H1 (cell line): ENCODE measurements around the gene NR2F2. TPM values are rescaled to one million over a fixed set of nuclear protein-coding genes. Genes with fewer than 3 reads are reported as not detected.

Experiments used
- CTCF ChIA-PET: fragments of 300-600 bp; sonication (Branson Sonifier 250); formaldehyde crosslinking; loops from one replicate; lab custom pipeline; 2021; ENCODE audit not compliant: partially characterized antibody; lab: Charles Lee
- POLR2A ChIA-PET: fragments of 300-600 bp; sonication (Branson Sonifier 250); formaldehyde crosslinking; loops from one replicate; lab custom pipeline; 2021; ENCODE audit warnings: inconsistent platforms; ENCODE audit not compliant: partially characterized antibody; lab: Charles Lee
- DNase-seq, 2 experiments: peaks; one replicate each; pipeline versions ENCODE4 v3.0.0 to v3.0.0-alpha.2; 2010 to 2022; ENCODE audit warnings: low spot score in 2 of 2, low read depth in 1 of 2, mixed read lengths in 1 of 2
- FAIRE-seq: peaks from 2 replicates; lab custom pipeline; 2011; peaks lifted over from hg19 to GRCh38; lab: Jason Lieb, UNC
- H2AFZ ChIP-seq: 2 replicates; pipeline ENCODE4 v1.8.1; 2012; ENCODE audit warnings: low read length, inconsistent platforms
- H2AK5ac ChIP-seq: 2 replicates; pipeline ENCODE4 v1.6.1; 2013; ENCODE audit warnings: low read depth, low read length
- H2BK120ac ChIP-seq: replicated peaks from 2 replicates; pipeline ENCODE3; 2013; ENCODE audit warnings: low read depth, low read length, inconsistent platforms
- H2BK12ac ChIP-seq: 2 replicates; pipeline ENCODE4 v1.6.1; 2013; ENCODE audit warnings: low read depth, low read length
- H2BK15ac ChIP-seq: 2 replicates; pipeline ENCODE4 v1.6.1; 2013; ENCODE audit warnings: low read length
- H2BK20ac ChIP-seq: 2 replicates; pipeline ENCODE4 v1.6.1; 2013; ENCODE audit warnings: low read length
- H2BK5ac ChIP-seq: 2 replicates; pipeline ENCODE4 v1.6.1; 2013; ENCODE audit warnings: low read depth, low read length
- H3K14ac ChIP-seq: 2 replicates; pipeline ENCODE4 v1.6.1; 2013; ENCODE audit warnings: inconsistent platforms; ENCODE audit not compliant: insufficient read length
- H3K18ac ChIP-seq: 2 replicates; pipeline ENCODE4 v1.6.1; 2013; ENCODE audit warnings: low read length; ENCODE audit errors: extremely low read depth
- H3K23ac ChIP-seq: 2 replicates; pipeline ENCODE4 v1.6.1; 2013; ENCODE audit warnings: inconsistent platforms; ENCODE audit not compliant: insufficient read length
- H3K23me2 ChIP-seq: 2 replicates; pipeline ENCODE4 v1.6.1; 2013; ENCODE audit warnings: low read depth, low read length
- H3K27ac ChIP-seq: 2 replicates; pipeline ENCODE4 v1.6.1; 2011; ENCODE audit warnings: low read depth, low read length, inconsistent platforms
- H3K27me3 ChIP-seq, 4 experiments: replicated peaks in 1 of 4; 1 replicate in 1 of 4; 2 replicates in 3 of 4; pipeline versions ENCODE4 v1.6.1 to v1.8.1; 2011 to 2013; ENCODE audit warnings: low read length in 3 of 4, mild to moderate bottlenecking in 3 of 4, inconsistent platforms in 2 of 4, mixed read lengths in 2 of 4, moderate library complexity in 1 of 4; ENCODE audit not compliant: control insufficient read depth in 3 of 4, insufficient read depth in 3 of 4; ENCODE audit errors: extremely low read depth in 1 of 4
- H3K36me3 ChIP-seq, 4 experiments: 2 replicates each; pipeline versions ENCODE4 v1.6.1 to v1.8.1; 2011 to 2013; ENCODE audit warnings: mild to moderate bottlenecking in 4 of 4, low read length in 3 of 4, moderate library complexity in 2 of 4, control low read depth in 1 of 4, inconsistent platforms in 1 of 4; ENCODE audit not compliant: insufficient read depth in 4 of 4, control insufficient read depth in 2 of 4
- H3K4ac ChIP-seq: replicated peaks from 2 replicates; pipeline ENCODE3; 2013; ENCODE audit warnings: low read length, low read depth, mixed read lengths, inconsistent platforms; ENCODE audit not compliant: insufficient read length
- H3K4me1 ChIP-seq, 4 experiments: replicated peaks in 1 of 4; 1 replicate in 1 of 4; 2 replicates in 3 of 4; pipeline versions ENCODE4 v1.6.1 to v1.8.1; 2011 to 2013; ENCODE audit warnings: low read length in 3 of 4, inconsistent platforms in 2 of 4, mixed read lengths in 1 of 4; ENCODE audit not compliant: insufficient read depth in 4 of 4, control insufficient read depth in 3 of 4
- H3K4me2 ChIP-seq, 2 experiments: 2 replicates each; pipeline versions ENCODE4 v1.6.1 to v1.8.1; 2011 to 2013; ENCODE audit warnings: low read depth in 2 of 2, low read length in 2 of 2, control low read depth in 1 of 2, inconsistent platforms in 1 of 2, mild to moderate bottlenecking in 1 of 2; ENCODE audit not compliant: insufficient read depth in 1 of 2
- H3K4me3 ChIP-seq, 4 experiments: fragments of 200-600, 300-600 bp in 1 of 4; sonication (generic), shearing (Covaris generic), sonication (Bioruptor Twin) in 1 of 4; 2 replicates each; pipeline versions ENCODE4 v1.5.1 to v1.8.1; 2011 to 2016; ENCODE audit warnings: low read length in 4 of 4, low read depth in 3 of 4, control low read depth in 2 of 4, inconsistent platforms in 2 of 4, mild to moderate bottlenecking in 2 of 4, mixed read lengths in 1 of 4, moderate library complexity in 1 of 4; ENCODE audit not compliant: insufficient read depth in 2 of 4; ENCODE audit errors: extremely low read depth in 1 of 4
- H3K56ac ChIP-seq: replicated peaks from 2 replicates; pipeline ENCODE3; 2013; ENCODE audit warnings: low read depth, mild to moderate bottlenecking, mixed read lengths, low read length, inconsistent platforms; ENCODE audit not compliant: insufficient read length
- H3K79me1 ChIP-seq: 2 replicates; pipeline ENCODE4 v1.6.1; 2013; ENCODE audit warnings: low read depth, low read length, control low read depth
- H3K79me2 ChIP-seq, 2 experiments: 2 replicates each; pipeline versions ENCODE4 v1.6.1 to v1.8.1; 2012 to 2013; ENCODE audit warnings: low read length in 2 of 2, mild to moderate bottlenecking in 2 of 2, inconsistent platforms in 1 of 2; ENCODE audit not compliant: insufficient read depth in 2 of 2, control insufficient read depth in 1 of 2
- H3K9ac ChIP-seq, 4 experiments: replicated peaks in 1 of 4; 1 replicate in 1 of 4; 2 replicates in 3 of 4; pipeline versions ENCODE4 v1.6.1 to v1.8.1; 2011 to 2013; ENCODE audit warnings: low read depth in 3 of 4, low read length in 3 of 4, control low read depth in 2 of 4, mild to moderate bottlenecking in 2 of 4, moderate library complexity in 2 of 4, inconsistent platforms in 1 of 4; ENCODE audit errors: extremely low read depth in 1 of 4
- H3K9me3 ChIP-seq, 2 experiments: 2 replicates each; pipeline versions ENCODE4 v1.6.1 to v1.8.1; 2012 to 2013; ENCODE audit warnings: mild to moderate bottlenecking in 2 of 2, moderate library complexity in 2 of 2, control low read depth in 1 of 2, inconsistent platforms in 1 of 2, low read depth in 1 of 2, low read length in 1 of 2, mixed read lengths in 1 of 2; ENCODE audit not compliant: insufficient read depth in 2 of 2
- H4K20me1 ChIP-seq, 2 experiments: replicated peaks in 1 of 2; 2 replicates each; pipeline versions ENCODE3 to v1.8.1; 2011 to 2013; ENCODE audit warnings: inconsistent platforms in 2 of 2, low read length in 2 of 2, mild to moderate bottlenecking in 1 of 2; ENCODE audit not compliant: insufficient read depth in 2 of 2, control insufficient read depth in 1 of 2
- H4K5ac ChIP-seq: 2 replicates; pipeline ENCODE4 v1.6.1; 2013; ENCODE audit warnings: low read length, low read depth, mixed read lengths, inconsistent platforms; ENCODE audit not compliant: insufficient read length
- H4K8ac ChIP-seq: 2 replicates; pipeline ENCODE4 v1.8.0; 2013; ENCODE audit warnings: mild to moderate bottlenecking, moderate library complexity, low read length, inconsistent platforms; ENCODE audit not compliant: insufficient read depth; ENCODE audit errors: extremely low read depth
- H4K91ac ChIP-seq: replicated peaks from 2 replicates; pipeline ENCODE3; 2013; ENCODE audit warnings: low read length, mixed read lengths, inconsistent platforms; ENCODE audit not compliant: insufficient read length
- BACH1 ChIP-seq: IDR thresholded peaks from 2 replicates; pipeline ENCODE4 v1.6.1; 2012; ENCODE audit warnings: low read length, improper control_type of control experiment
- BRCA1 ChIP-seq: IDR thresholded peaks from 2 replicates; pipeline ENCODE4 v1.6.1; 2012; ENCODE audit warnings: low read depth, low read length, improper control_type of control experiment
- CHD2 ChIP-seq: IDR thresholded peaks from 2 replicates; pipeline ENCODE4 v1.6.1; 2012; ENCODE audit warnings: low read length, improper control_type of control experiment
- CTBP2 ChIP-seq: IDR thresholded peaks from 2 replicates; pipeline ENCODE4 v1.7.0; 2011; ENCODE audit warnings: borderline replicate concordance, mild to moderate bottlenecking, moderate library complexity, mixed read lengths, low read length; ENCODE audit not compliant: insufficient read depth, insufficient read length
- HDAC6 ChIP-seq: IDR thresholded peaks from one replicate; pipeline ENCODE4 v1.7.1; 2012; ENCODE audit warnings: low read depth, mild to moderate bottlenecking, inconsistent platforms, low read length, moderate library complexity
- JUND ChIP-seq: IDR thresholded peaks from 2 replicates; pipeline ENCODE4 v1.6.1; 2011; ENCODE audit warnings: mild to moderate bottlenecking, improper control_type of control experiment, low read length
- KDM1A ChIP-seq: fragments of 200-600, 300-600 bp; sonication (generic); IDR thresholded peaks from 2 replicates; pipeline ENCODE4 v1.7.1; 2016; ENCODE audit warnings: mild to moderate bottlenecking, low read length, borderline replicate concordance
- NANOG ChIP-seq: IDR thresholded peaks from 2 replicates; pipeline ENCODE4 v1.6.1; 2011; ENCODE audit warnings: low read length, low read depth, mild to moderate bottlenecking, inconsistent platforms; ENCODE audit not compliant: insufficient read depth, poor library complexity, severe bottlenecking
- POU5F1 ChIP-seq: IDR thresholded peaks from 2 replicates; pipeline ENCODE4 v1.6.1; 2011; ENCODE audit warnings: low read depth, mild to moderate bottlenecking, low read length, moderate library complexity
- RFX5 ChIP-seq: IDR thresholded peaks from 2 replicates; pipeline ENCODE4 v1.6.1; 2011; ENCODE audit warnings: low read depth, low read length, improper control_type of control experiment, borderline replicate concordance
- SP1 ChIP-seq: IDR thresholded peaks from 2 replicates; pipeline ENCODE4 v1.6.1; 2011; ENCODE audit warnings: low read depth, low read length
- SUZ12 ChIP-seq: fragments of 200-600 bp; sonication (generic); IDR thresholded peaks from 2 replicates; pipeline ENCODE4 v1.6.1; 2012; ENCODE audit warnings: mild to moderate bottlenecking, inconsistent platforms, low read length, moderate library complexity, mixed read lengths
- TCF12 ChIP-seq: IDR thresholded peaks from 2 replicates; pipeline ENCODE4 v1.6.1; 2011; ENCODE audit warnings: low read depth, mild to moderate bottlenecking, low read length
- WGBS, 2 experiments: shearing (Covaris generic) in 1 of 2; methylation state at CpG; one replicate each; pipeline versions ENCODE4 v1.1.6 to v1.1.7; 2013 to 2015; ENCODE audit warnings: low lambda C conversion rate in 2 of 2, mixed read lengths in 2 of 2, inconsistent platforms in 1 of 2, low coverage in 1 of 2, missing lambda C conversion rate in 1 of 2; ENCODE audit not compliant: insufficient replicate concordance in 2 of 2, insufficient coverage in 1 of 2, insufficient read length in 1 of 2; ENCODE audit errors: extremely low coverage in 1 of 2, missing lambda C conversion rate in 1 of 2; 5-methylcytosine and 5-hydroxymethylcytosine counted together
- polyA plus RNA-seq, 7 experiments: library from polyadenylated mRNA; depleted of rRNA in 3 of 7; stranded (reverse) in 5 of 7; unstranded in 2 of 7; fragments of >200 nt in 5 of 7; fragments of 200-250 nt in 2 of 7; gene quantifications; 1 replicate in 5 of 7; 2 replicates in 1 of 7; 4 replicates in 1 of 7; pipeline versions ENCODE4 v1.2.1 to v1.2.3, GENCODE V29; 2011 to 2013; ENCODE audit warnings: missing spikeins in 2 of 7, mixed read lengths in 2 of 7
- total RNA-seq: library from RNA; stranded (reverse); fragmentation: NEBNext Ultra II Directional; extraction: Animal tissue kit (Norgen Biotek cat#: 25700); gene quantifications from 2 replicates; pipeline ENCODE4 v1.2.1, GENCODE V29; 2021

The NR2F2 gene
- total and polyA plus RNA-seq, 2 of the 8 experiments (the other 6 are each of a cell fraction or from before 2014, with no cell fraction given), result 0.03 TPM; not detected in 1

GRCh38 chr15:96334705-96335410, 4.4 kb downstream of the NR2F2 start:
- Histone ChIP-seq H4K91ac (no peak overlapping the region), H2AK5ac (no peak overlapping the region), H3K4me1 (peaks cover 21 to 34% (median 27%) of the 10 kb centered on the region in 4 experiments), H4K8ac (no peak overlapping the region), H2BK12ac (0 out of 2 replicates have a peak overlapping the region, but pooled peaks have one; percentile 82), H3K27me3 (peaks cover 63 to 95% (median 85%) of the 10 kb centered on the region in 4 experiments), H4K5ac (no peak overlapping the region), H3K79me2 (no peaks in the 10 kb centered on the region), H3K9ac (no peak overlapping the region), H3K4me3 (no peak overlapping the region), H4K20me1 (peaks cover 0 to 19% of the 10 kb centered on the region in 2 experiments), H3K14ac (no peak overlapping the region), H2BK20ac (0 out of 2 replicates have a peak overlapping the region, but pooled peaks have one; percentile 55), H2BK120ac (no peak overlapping the region), H3K79me1 (no peaks in the 10 kb centered on the region), H3K23me2 (peaks cover 4% of the 10 kb centered on the region; the same call in 1 of the 2 replicates), H3K18ac (0 out of 2 replicates have a peak overlapping the region, but pooled peaks have one; percentile 15), H3K27ac (no peak overlapping the region), H2AFZ (no peak overlapping the region), H3K36me3 (peaks cover 0 to 3% (median 0%) of the 10 kb centered on the region in 4 experiments; a peak in 1 of 8 replicates), H2BK15ac (no peak overlapping the region; the same call in 1 of the 2 replicates), H2BK5ac (no peak overlapping the region), H3K23ac (no peak overlapping the region), H3K56ac (no peak overlapping the region), H3K9me3 (no peaks in the 10 kb centered on the region; a peak in 1 of 4 replicates), H3K4ac (no peak overlapping the region), H3K4me2 (peak overlapping the region; percentile 3 to 77; a peak in 1 of 4 replicates)
- POLR2A ChIA-PET, result no interaction called here
- DNase-seq, result no peak
- 5% methylated on average over 5 of the region's 5 CpGs; no CpG with 5 or more reads in 1 of the 2 experiments for WGBS, 2 experiments
- CTCF ChIA-PET, result interaction anchor here (0.5 to 2.8 kb wide), 12 partner anchors 8 to 1664 kb away, joined by 3 to 24 read pairs (median 4); no protein-coding TSS in a partner anchor
- FAIRE-seq, result no peak
- TF ChIP-seq POU5F1, result no peak
- no peak for TF ChIP-seq BRCA1
- no peak for TF ChIP-seq RFX5
- TF ChIP-seq SP1, result no peak
- TF ChIP-seq NANOG, result no peak
- no peak for TF ChIP-seq TCF12
- TF ChIP-seq BACH1, result no peak
- no peak for TF ChIP-seq HDAC6
- TF ChIP-seq SUZ12, result no peak
- TF ChIP-seq JUND, result no peak
- no peak for TF ChIP-seq KDM1A
- no peak for TF ChIP-seq CHD2
- no peak for TF ChIP-seq CTBP2
